Measurements from ENCODE around the gene CDC14A.
A peak's percentile ranks its signal among the peaks of the same experiment; 100 is the strongest.

CDC14A gene

GRCh38 chr1:100308777-100309176 is 43.5 kb upstream of the CDC14A start:
- DNase-seq (ENCODE audit: low read depth) = peak; percentile 74
- TF ChIP-seq, protein P1, sequence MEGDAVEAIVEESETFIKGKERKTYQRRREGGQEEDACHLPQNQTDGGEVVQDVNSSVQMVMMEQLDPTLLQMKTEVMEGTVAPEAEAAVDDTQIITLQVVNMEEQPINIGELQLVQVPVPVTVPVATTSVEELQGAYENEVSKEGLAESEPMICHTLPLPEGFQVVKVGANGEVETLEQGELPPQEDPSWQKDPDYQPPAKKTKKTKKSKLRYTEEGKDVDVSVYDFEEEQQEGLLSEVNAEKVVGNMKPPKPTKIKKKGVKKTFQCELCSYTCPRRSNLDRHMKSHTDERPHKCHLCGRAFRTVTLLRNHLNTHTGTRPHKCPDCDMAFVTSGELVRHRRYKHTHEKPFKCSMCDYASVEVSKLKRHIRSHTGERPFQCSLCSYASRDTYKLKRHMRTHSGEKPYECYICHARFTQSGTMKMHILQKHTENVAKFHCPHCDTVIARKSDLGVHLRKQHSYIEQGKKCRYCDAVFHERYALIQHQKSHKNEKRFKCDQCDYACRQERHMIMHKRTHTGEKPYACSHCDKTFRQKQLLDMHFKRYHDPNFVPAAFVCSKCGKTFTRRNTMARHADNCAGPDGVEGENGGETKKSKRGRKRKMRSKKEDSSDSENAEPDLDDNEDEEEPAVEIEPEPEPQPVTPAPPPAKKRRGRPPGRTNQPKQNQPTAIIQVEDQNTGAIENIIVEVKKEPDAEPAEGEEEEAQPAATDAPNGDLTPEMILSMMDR (IDR thresholded peaks at IDR 0.05; ENCODE audit: low read length, missing control alignments) = no peak
- H3K4me3 ChIP-seq (replicated peaks; ENCODE audit: low read depth, low read length) = no peak overlapping the region

GRCh38 chr1:100309863-100310262 is 42.4 kb upstream of the CDC14A start:
- TF ChIP-seq, protein P1 (IDR thresholded peaks at IDR 0.05; ENCODE audit: low read length, missing control alignments) = no peak
- DNase-seq (ENCODE audit: low read depth) = no peak
- no peak overlapping the region for H3K4me3 ChIP-seq (replicated peaks; ENCODE audit: low read depth, low read length)

GRCh38 chr1:100313382-100313781 is 38.9 kb upstream of the CDC14A start:
- no peak for DNase-seq (ENCODE audit: low read depth)
- H3K4me3 ChIP-seq (replicated peaks; ENCODE audit: low read depth, low read length) = no peak overlapping the region
- TF ChIP-seq, protein P1 (IDR thresholded peaks at IDR 0.05; ENCODE audit: low read length, missing control alignments) = no peak

- DNase-seq (ENCODE audit: low read depth) = no peak
- TF ChIP-seq, protein P1 (IDR thresholded peaks at IDR 0.05; ENCODE audit: low read length, missing control alignments) = no peak
- no peak overlapping the region for H3K4me3 ChIP-seq (replicated peaks; ENCODE audit: low read depth, low read length)
Measured at GRCh38 chr1:100316622-100317021, 35.7 kb upstream of the CDC14A start.

- DNase-seq (ENCODE audit: low read depth) = no peak
- TF ChIP-seq, protein P1 (IDR thresholded peaks at IDR 0.05; ENCODE audit: low read length, missing control alignments) = no peak
- H3K4me3 ChIP-seq (replicated peaks; ENCODE audit: low read depth, low read length) = no peak overlapping the region
Measured at GRCh38 chr1:100320311-100321099, 31.8 kb upstream of the CDC14A start.

- no peak overlapping the region for H3K4me3 ChIP-seq (replicated peaks; ENCODE audit: low read depth, low read length)
- DNase-seq (ENCODE audit: low read depth) = no peak
- TF ChIP-seq, protein P1 (IDR thresholded peaks at IDR 0.05; ENCODE audit: low read length, missing control alignments) = no peak
Measured at GRCh38 chr1:100321100-100321493, 31.2 kb upstream of the CDC14A start.

- no peak overlapping the region for H3K4me3 ChIP-seq (replicated peaks; ENCODE audit: low read depth, low read length)
- TF ChIP-seq, protein P1 (IDR thresholded peaks at IDR 0.05; ENCODE audit: low read length, missing control alignments) = no peak
- DNase-seq (ENCODE audit: low read depth) = no peak
Measured at GRCh38 chr1:100321506-100321905, 30.8 kb upstream of the CDC14A start.
